HG02973 (cell line): ENCODE data around the gene NR4A1.
A peak's percentile ranks its signal among the peaks of the same experiment; 100 is the strongest.

Source experiments
- ATAC-seq: cut with Tn5 transposase; IDR thresholded peaks from one replicate; pipeline ENCODE4 v1.9.1; 2021; ENCODE audit warnings: moderate library complexity; ENCODE audit not compliant: unreplicated experiment

The NR4A1 gene

GRCh38 chr12:52018433-52019112 is 32.7 kb upstream of the NR4A1 start:
- no peak for ATAC-seq

- no peak for ATAC-seq
These were observed 32.0 kb upstream of the NR4A1 start for GRCh38 chr12:52019113-52019770.

- no peak for ATAC-seq
These were observed 30.5 kb upstream of the NR4A1 start for GRCh38 chr12:52020539-52021336.

- no peak for ATAC-seq
These were observed 28.4 kb upstream of the NR4A1 start for GRCh38 chr12:52022841-52023181.

GRCh38 chr12:52023182-52023975 is 27.9 kb upstream of the NR4A1 start:
- ATAC-seq = peak; percentile 49

- no peak for ATAC-seq
These were observed 27.1 kb upstream of the NR4A1 start for GRCh38 chr12:52023976-52024688.

GRCh38 chr12:52024845-52025230 is 26.4 kb upstream of the NR4A1 start:
- ATAC-seq = no peak

- no peak for ATAC-seq
These were observed 25.0 kb upstream of the NR4A1 start for GRCh38 chr12:52026263-52026662.

GRCh38 chr12:52027085-52027843 is 24.0 kb upstream of the NR4A1 start:
- no peak for ATAC-seq

- ATAC-seq = no peak
These were observed 21.6 kb upstream of the NR4A1 start for GRCh38 chr12:52029685-52030084.

GRCh38 chr12:52032446-52032803 is 18.8 kb upstream of the NR4A1 start:
- no peak for ATAC-seq

GRCh38 chr12:52032804-52033445 is 18.3 kb upstream of the NR4A1 start:
- peak; percentile 84 for ATAC-seq

- no peak for ATAC-seq
These were observed 17.6 kb upstream of the NR4A1 start for GRCh38 chr12:52033446-52034140.

- no peak for ATAC-seq
These were observed 16.1 kb upstream of the NR4A1 start for GRCh38 chr12:52035190-52035589.

GRCh38 chr12:52035926-52036325 is 15.3 kb upstream of the NR4A1 start:
- no peak for ATAC-seq

- peak; percentile 36 for ATAC-seq
These were observed 14.6 kb upstream of the NR4A1 start for GRCh38 chr12:52036587-52037171.

- ATAC-seq = no peak
These were observed 13.9 kb upstream of the NR4A1 start for GRCh38 chr12:52037248-52037861.

- no peak for ATAC-seq
These were observed 12.8 kb upstream of the NR4A1 start for GRCh38 chr12:52038447-52038846.
